ENCODE results near the gene DGKI.

DGKI gene

GRCh38 chr7:137399827-137400823 is 446.6 kb downstream of the DGKI start:
- no peak for DNase-seq

DNA sequence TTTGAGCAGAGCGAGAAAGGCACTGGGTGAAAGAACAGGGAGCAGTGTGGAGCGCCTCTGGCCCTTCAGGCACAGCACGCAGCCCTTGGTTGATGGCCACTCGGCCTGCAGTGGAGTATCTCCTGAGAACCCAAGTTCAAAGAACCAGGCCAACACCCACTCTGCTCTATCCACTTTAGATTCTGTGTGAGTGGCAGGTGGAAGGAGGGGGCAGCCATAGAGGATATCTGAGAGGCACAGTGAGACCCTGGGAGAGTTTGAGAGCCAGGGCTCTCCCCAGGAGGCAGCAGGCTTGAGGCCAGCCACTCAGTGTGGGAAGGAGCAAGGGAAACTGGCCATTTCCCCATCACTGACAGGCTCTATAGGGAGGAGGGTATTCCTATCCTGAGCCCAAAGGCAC is 450.7 kb downstream of the DGKI start:
- DNase-seq, result no peak

DNA sequence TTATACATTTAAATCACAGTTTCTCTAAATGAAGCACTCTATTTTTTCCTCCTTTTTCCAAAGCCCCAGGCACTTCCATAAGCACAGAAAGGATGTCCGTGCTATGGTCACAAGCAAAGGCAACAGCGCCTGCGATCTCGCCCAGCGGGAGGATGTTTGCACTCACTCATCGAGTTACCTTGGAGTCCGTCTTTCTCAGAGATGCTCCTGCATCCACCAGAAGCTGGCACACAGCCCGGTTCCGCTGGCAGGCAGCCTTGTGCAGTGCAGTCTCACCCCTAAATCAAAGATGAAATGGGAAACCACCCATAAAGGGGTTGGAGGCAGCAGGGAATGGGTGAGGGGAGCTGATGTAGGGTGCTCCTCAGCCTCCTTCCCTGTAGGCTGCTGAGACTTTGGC is 451.4 kb downstream of the DGKI start:
- no peak for DNase-seq

DNA sequence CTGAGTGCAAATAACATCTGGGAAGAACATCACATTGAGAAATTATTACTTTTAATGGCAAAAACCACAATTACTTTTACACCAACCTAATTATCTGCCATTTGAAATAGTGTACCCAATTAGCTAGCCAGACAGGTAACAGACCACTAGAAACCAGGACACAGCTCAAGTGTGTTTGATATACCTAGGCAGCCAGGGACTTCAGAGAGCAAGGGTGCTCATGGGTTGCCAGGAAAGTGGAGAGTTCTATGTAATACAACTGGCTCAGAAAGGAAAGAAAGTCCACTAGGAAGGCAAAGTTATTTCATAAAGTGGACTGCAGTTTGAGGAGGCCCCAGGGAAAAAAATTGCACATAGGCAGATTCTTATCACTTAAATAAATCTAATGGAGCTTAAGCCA is 453.2 kb downstream of the DGKI start:
- no peak for DNase-seq

DNA sequence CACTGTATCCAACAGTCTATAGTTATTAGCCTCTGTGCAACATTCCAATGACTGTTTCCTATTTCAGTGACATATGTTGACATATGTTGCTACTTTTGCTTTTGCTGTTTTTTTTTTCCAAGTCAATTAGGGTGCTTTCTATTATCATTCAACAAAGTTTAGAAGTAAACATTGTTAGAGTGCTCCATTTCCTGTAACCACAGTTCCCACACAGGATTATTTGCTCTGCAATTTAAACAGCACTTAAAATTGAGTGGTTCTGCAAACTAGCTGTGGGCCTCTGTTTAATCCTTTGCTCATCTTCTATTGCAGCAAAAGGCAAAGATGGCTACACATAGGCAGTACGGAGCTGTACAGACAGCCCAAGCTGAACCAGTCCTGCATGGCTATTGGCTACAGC is 456.7 kb downstream of the DGKI start:
- DNase-seq, result no peak

GRCh38 chr7:137388916-137389315 is 457.9 kb downstream of the DGKI start:
- DNase-seq, result no peak

GRCh38 chr7:137386966-137387365 is 459.8 kb downstream of the DGKI start:
- no peak for DNase-seq

- DNase-seq, result no peak
Measured at GRCh38 chr7:137381045-137381444, 465.7 kb downstream of the DGKI start.

DNA sequence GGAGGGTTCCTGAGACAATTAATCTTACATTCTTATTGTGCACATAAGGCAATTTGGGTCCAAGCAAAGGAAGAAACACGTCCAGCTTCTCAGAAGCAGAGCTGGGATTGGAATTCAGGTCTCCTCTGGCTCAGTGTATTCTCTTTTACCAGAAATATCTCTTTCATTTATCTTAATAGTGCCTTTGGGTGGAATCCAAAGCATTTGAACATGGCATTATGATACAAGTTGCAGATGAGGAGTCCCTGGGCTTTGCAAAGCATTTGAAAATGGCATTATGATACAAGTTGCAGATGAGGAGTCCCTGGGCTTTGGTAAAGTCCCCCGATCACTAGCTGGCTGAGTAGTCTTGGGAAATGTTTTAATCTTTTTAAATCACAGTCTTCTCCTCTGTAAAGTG is 473.3 kb downstream of the DGKI start:
- DNase-seq, result no peak

DNA sequence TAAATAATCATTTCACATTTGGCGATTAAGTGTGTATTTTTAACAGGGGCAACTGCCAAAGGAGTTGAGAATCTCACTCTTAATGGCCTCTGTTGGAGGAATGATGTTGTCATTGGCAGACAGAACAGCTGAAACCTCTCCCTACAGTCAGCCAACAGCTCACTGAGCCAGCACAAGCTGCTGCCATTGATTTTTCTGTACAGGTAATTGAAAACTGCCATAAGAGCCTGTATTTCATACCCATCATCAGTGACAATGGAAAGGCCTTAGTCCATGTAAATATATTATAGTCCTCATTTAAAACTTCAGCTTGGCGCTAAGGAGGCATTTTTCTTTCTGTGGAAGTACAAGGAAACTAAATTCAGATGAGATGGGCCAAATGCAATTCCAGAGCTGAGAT is 475.2 kb downstream of the DGKI start:
- DNase-seq, result no peak

- no peak for DNase-seq
Measured at GRCh38 chr7:137366995-137367394, 479.8 kb downstream of the DGKI start.

- no peak for DNase-seq
Measured at GRCh38 chr7:137363683-137364082, 483.1 kb downstream of the DGKI start.

- DNase-seq, result no peak
Measured at GRCh38 chr7:137360087-137360679, 486.6 kb downstream of the DGKI start.

GRCh38 chr7:137354961-137355360 is 491.8 kb downstream of the DGKI start:
- no peak for DNase-seq

DNA sequence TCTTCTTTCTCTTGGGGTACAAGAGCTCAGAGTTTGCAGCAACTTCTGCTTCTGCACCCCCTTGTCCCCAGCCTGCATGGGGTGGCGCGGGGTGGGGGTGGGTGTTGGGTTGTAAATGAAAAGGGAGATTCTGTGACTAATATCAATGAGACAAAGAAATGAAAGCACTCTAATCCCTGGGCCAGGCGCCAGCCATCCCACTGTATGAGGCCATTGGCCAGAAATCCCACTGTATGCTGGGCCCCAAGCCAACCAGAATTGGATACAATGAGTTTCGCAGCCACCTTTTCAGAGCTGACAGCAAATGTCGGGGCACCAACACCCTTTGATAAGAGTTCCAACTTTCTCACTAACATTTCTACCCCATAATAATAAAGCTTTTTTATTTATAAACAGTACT is 492.4 kb downstream of the DGKI start:
- DNase-seq, result no peak

DNA sequence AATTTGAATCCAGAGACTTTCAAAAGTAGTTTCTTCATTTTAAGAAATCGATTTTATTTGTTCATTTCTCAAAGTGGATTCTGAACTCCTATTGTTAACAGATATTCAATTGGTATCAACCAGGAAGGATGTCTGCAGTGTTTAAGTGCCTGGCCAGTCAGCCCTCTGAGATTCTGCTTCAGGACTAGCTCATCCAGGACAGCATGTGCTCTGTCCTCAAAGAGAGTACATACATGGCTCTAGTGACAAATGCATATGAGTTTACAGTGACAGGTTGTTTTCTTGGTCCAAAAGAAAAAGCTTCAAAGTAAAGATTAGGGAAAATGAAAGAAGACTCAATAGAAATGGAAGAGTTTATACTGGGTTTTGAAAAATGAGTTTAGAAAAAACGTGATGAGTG is 494.8 kb downstream of the DGKI start:
- no peak for DNase-seq

- no peak for DNase-seq
Measured at GRCh38 chr7:137345799-137346449, 500.9 kb downstream of the DGKI start.

- DNase-seq, result no peak
Measured at GRCh38 chr7:137343281-137343841, 503.4 kb downstream of the DGKI start, which contains the start of gene PTN. TSS of gene PTN (minus strand) at chr7:137343733. CDS start at chr7:137254973, 88,760 bp downstream.

- no peak for DNase-seq
Measured at GRCh38 chr7:137342828-137343261, 503.9 kb downstream of the DGKI start.

GRCh38 chr7:137342265-137342664 is 504.5 kb downstream of the DGKI start:
- no peak for DNase-seq

DNA sequence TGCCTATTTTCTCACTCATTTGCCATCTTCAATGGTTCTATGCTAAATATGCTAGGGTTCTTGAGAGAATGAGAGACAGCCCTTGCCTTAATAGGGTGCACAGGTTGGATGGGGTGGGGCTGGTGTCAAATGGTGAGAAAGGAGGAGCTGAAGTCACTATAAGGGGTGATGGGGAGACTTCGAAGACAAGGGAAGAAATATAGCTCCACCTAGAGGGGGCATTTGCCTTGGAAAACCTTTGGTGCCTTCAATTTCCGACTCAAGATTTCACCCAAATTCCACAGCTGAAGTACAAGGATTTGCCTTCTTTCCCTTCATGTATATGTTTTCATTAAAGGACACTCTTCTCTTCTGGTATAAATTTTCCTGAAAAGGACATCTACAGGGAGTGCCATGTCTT is 508.9 kb downstream of the DGKI start:
- DNase-seq, result no peak

DNA sequence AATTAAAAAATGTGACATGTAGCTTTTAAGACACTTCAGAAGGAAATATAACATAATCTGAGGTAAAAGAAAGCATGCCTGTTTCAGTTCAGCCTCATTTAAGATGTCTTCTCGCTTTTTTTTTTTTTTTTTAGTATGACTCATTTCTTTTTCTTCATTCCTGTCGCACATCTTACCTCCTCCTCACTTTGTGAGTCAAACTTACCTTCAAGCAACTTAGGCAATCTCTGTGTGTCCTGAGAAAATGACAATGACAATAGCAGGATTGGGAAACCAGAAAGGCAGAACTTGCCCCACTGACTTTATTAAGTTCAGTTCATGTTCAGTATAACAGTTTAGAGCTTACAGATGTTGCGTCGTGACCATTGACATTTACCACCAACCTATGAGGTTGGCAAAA is 511.0 kb downstream of the DGKI start:
- no peak for DNase-seq

- no peak for DNase-seq
Measured at GRCh38 chr7:137331378-137331777, 515.4 kb downstream of the DGKI start.
